Measurements from ENCODE around the gene CAMK1D. TPM values are rescaled to one million over a fixed set of nuclear protein-coding genes. Genes with fewer than 3 reads are reported as not detected.
A peak's percentile ranks its signal among the peaks of the same experiment; 100 is the strongest.

CAMK1D gene
- total RNA-seq, 4 donors from 2014 or later, result 0.55 to 2.2 (median 1.5) TPM

- no peak overlapping the region for H3K27ac ChIP-seq
- DNase-seq, result no peak
- H3K9me3 ChIP-seq, result no peaks in the 10 kb centered on the region
- no peaks in the 10 kb centered on the region for H3K36me3 ChIP-seq
- H3K27me3 ChIP-seq, result no peaks in the 10 kb centered on the region
- no peak overlapping the region for H3K4me3 ChIP-seq
- in situ Hi-C loops (cut with MboI; ENCODE audit: low sequenced_read_pairs in 4 of 4) (loop anchor here in 1 of 4 donors (25.0 kb wide), 1 partner anchor 294 kb away; no protein-coding TSS in a partner anchor), intact Hi-C loops (cut with DNase I; ENCODE audit: low total_unique reads) (no loop called here)
- H3K4me1 ChIP-seq, result no peaks in the 10 kb centered on the region
- no peak for ATAC-seq
- TF ChIP-seq CTCF (IDR thresholded peaks at IDR 0.05 in 4 of 5, conservative IDR thresholded peaks at IDR 0.05 in 1 of 5), result no peak
- TF ChIP-seq POLR2A (IDR thresholded peaks at IDR 0.05), result no peak
These were observed 443.7 kb downstream of the CAMK1D start for GRCh38 chr10:12792889-12793556.

GRCh38 chr10:12795315-12796110 lies 446.2 kb downstream of the CAMK1D start:
- ATAC-seq (peak; percentile 30 to 33), DNase-seq (peak in 1 of 2 donors; percentile 18)
- intact Hi-C loops (cut with DNase I; ENCODE audit: low total_unique reads), result no loop called here
- H3K9me3 ChIP-seq, result no peaks in the 10 kb centered on the region
- H3K4me3 ChIP-seq, result no peak overlapping the region
- TF ChIP-seq POLR2A (IDR thresholded peaks at IDR 0.05) (no peak), CTCF (IDR thresholded peaks at IDR 0.05 in 4 of 5, conservative IDR thresholded peaks at IDR 0.05 in 1 of 5) (no peak)
- H3K36me3 ChIP-seq, result no peaks in the 10 kb centered on the region
- in situ Hi-C loops (cut with MboI; ENCODE audit: low sequenced_read_pairs in 4 of 4), result loop anchor here in 1 of 4 donors (25.0 kb wide), 1 partner anchor 292 kb away; no protein-coding TSS in a partner anchor
- H3K27me3 ChIP-seq, result no peaks in the 10 kb centered on the region
- H3K4me1 ChIP-seq, result no peaks in the 10 kb centered on the region
- no peak overlapping the region for H3K27ac ChIP-seq

- TF ChIP-seq CTCF (IDR thresholded peaks at IDR 0.05 in 4 of 5, conservative IDR thresholded peaks at IDR 0.05 in 1 of 5) (no peak), POLR2A (IDR thresholded peaks at IDR 0.05) (no peak)
- Histone ChIP-seq H3K36me3 (no peaks in the 10 kb centered on the region), H3K9me3 (no peaks in the 10 kb centered on the region), H3K27ac (no peak overlapping the region), H3K4me1 (no peaks in the 10 kb centered on the region), H3K27me3 (no peaks in the 10 kb centered on the region), H3K4me3 (no peak overlapping the region)
- DNase-seq, result no peak
- no peak for ATAC-seq
- in situ Hi-C loops (cut with MboI; ENCODE audit: low sequenced_read_pairs in 4 of 4) (loop anchor here in 1 of 4 donors (25.0 kb wide), 1 partner anchor 291 kb away; no protein-coding TSS in a partner anchor), intact Hi-C loops (cut with DNase I; ENCODE audit: low total_unique reads) (no loop called here)
These were observed 447.2 kb downstream of the CAMK1D start for GRCh38 chr10:12796401-12797160.

- TF ChIP-seq POLR2A (IDR thresholded peaks at IDR 0.05) (no peak), CTCF (IDR thresholded peaks at IDR 0.05 in 4 of 5, conservative IDR thresholded peaks at IDR 0.05 in 1 of 5) (no peak)
- Histone ChIP-seq H3K4me3 (no peak overlapping the region), H3K27me3 (no peaks in the 10 kb centered on the region), H3K9me3 (no peaks in the 10 kb centered on the region), H3K27ac (no peak overlapping the region), H3K36me3 (no peaks in the 10 kb centered on the region), H3K4me1 (no peaks in the 10 kb centered on the region)
- ATAC-seq, result no peak
- DNase-seq, result no peak
- intact Hi-C loops (cut with DNase I; ENCODE audit: low total_unique reads), result no loop called here
- in situ Hi-C loops (cut with MboI; ENCODE audit: low sequenced_read_pairs in 4 of 4), result loop anchor here in 1 of 4 donors (25.0 kb wide), 1 partner anchor 290 kb away; no protein-coding TSS in a partner anchor
These were observed 448.3 kb downstream of the CAMK1D start for GRCh38 chr10:12797471-12798262.

Measured in gastrocnemius medialis (tissue), 4 donors.